PC-9 (cell line): ENCODE measurements around the gene PCDHGA1. TPM values are rescaled to one million over a fixed set of nuclear protein-coding genes. Genes with fewer than 3 reads are reported as not detected.

Source experiments
- BruUV-seq: library from RNA; stranded (reverse); fragments of 400-500 nt; replicated peaks from 2 replicates; lab custom pipeline; 2021; lab: Mats Ljungman, UMichigan
- CTCF ChIA-PET: fragments of 300-600 bp; sonication (Branson Sonifier 250); formaldehyde crosslinking; loops from one replicate; lab custom pipeline; 2022; ENCODE audit warnings: antibody characterized with exemption; lab: Charles Lee
- POLR2A ChIA-PET: fragments of 300-600 bp; sonication (Branson Sonifier 250); formaldehyde crosslinking; loops from one replicate; lab custom pipeline; 2022; ENCODE audit warnings: antibody characterized with exemption; ENCODE audit not compliant: unreplicated experiment; lab: Charles Lee
- DNase-seq, 2 experiments: peaks; one replicate each; pipeline versions ENCODE4 v3.0.0 to v3.0.0-alpha.2; 2015 to 2022; ENCODE audit warnings: mixed read lengths in 1 of 2
- H2AFZ ChIP-seq: fragments of 200-600 bp; sonication (generic); 2 replicates; pipeline ENCODE4 v1.8.1; 2017; ENCODE audit warnings: antibody characterized with exemption
- H3F3A ChIP-seq: fragments of 200-600 bp; sonication (generic); 2 replicates; pipeline ENCODE4 v1.8.1; 2017; ENCODE audit warnings: antibody characterized with exemption, mild to moderate bottlenecking, low read depth; ENCODE audit not compliant: insufficient read depth
- H3K27ac ChIP-seq: fragments of 200-600 bp; sonication (generic); 2 replicates; pipeline ENCODE4 v1.6.1; 2016; ENCODE audit warnings: mixed run types
- H3K27me3 ChIP-seq: fragments of 200-600 bp; sonication (generic); 2 replicates; pipeline ENCODE4 v1.6.1; 2016; ENCODE audit warnings: low read depth, mixed run types; ENCODE audit not compliant: insufficient read depth
- H3K36me3 ChIP-seq: fragments of 200-600 bp; sonication (generic); 2 replicates; pipeline ENCODE4 v1.6.1; 2016; ENCODE audit warnings: low read depth, mixed run types
- H3K4me1 ChIP-seq: fragments of 200-600 bp; sonication (generic); replicated peaks from 2 replicates; pipeline ENCODE4 v1.6.1; 2016; ENCODE audit warnings: mixed run types; ENCODE audit not compliant: insufficient read depth
- H3K4me2 ChIP-seq: fragments of 200-600 bp; sonication (generic); 2 replicates; pipeline ENCODE4 v1.6.1; 2017; ENCODE audit warnings: mixed run types
- H3K4me3 ChIP-seq: fragments of 200-600 bp; sonication (generic); 2 replicates; pipeline ENCODE4 v1.6.1; 2016; ENCODE audit warnings: mixed run types
- H3K79me2 ChIP-seq: fragments of 200-600 bp; sonication (generic); 2 replicates; pipeline ENCODE4 v1.6.1; 2017; ENCODE audit warnings: low read depth, mixed run types
- H3K9me2 ChIP-seq: fragments of 200-600 bp; sonication (generic); 2 replicates; pipeline ENCODE4 v1.8.1; 2017; ENCODE audit warnings: mild to moderate bottlenecking; ENCODE audit not compliant: insufficient read depth
- H3K9me3 ChIP-seq: fragments of 200-600 bp; sonication (generic); 2 replicates; pipeline ENCODE4 v1.8.1; 2016; ENCODE audit warnings: low read depth; ENCODE audit not compliant: insufficient read depth
- H4K20me1 ChIP-seq: fragments of 200-600 bp; sonication (generic); 2 replicates; pipeline ENCODE4 v1.8.1; 2017; ENCODE audit not compliant: insufficient read depth
- EZH2 ChIP-seq: fragments of 200-600 bp; sonication (generic); IDR thresholded peaks from 2 replicates; pipeline ENCODE4 v1.8.0; 2017; ENCODE audit warnings: antibody characterized with exemption, low read depth
- intact Hi-C: fragments of 100-400 bp; cut with micrococcal nuclease; formaldehyde crosslinking; loops from one replicate; pipeline ENCODE4 v1.10.0; 2022; ENCODE audit not compliant: unreplicated experiment
- total RNA-seq: library from RNA; stranded (reverse); gene quantifications from 2 replicates; pipeline ENCODE4 v1.2.3, GENCODE V29; 2021
- TF ChIP-seq, protein P1 (sequence below): fragments of 200-600 bp; sonication (generic); conservative IDR thresholded peaks from 2 replicates; pipeline ENCODE4 v1.6.1; 2017; ENCODE audit warnings: mixed run types, antibody characterized with exemption, mild to moderate bottlenecking, moderate library complexity

PCDHGA1 gene
- total RNA-seq, 1 experiment from 2014 or later = 0.07 TPM

DNA sequence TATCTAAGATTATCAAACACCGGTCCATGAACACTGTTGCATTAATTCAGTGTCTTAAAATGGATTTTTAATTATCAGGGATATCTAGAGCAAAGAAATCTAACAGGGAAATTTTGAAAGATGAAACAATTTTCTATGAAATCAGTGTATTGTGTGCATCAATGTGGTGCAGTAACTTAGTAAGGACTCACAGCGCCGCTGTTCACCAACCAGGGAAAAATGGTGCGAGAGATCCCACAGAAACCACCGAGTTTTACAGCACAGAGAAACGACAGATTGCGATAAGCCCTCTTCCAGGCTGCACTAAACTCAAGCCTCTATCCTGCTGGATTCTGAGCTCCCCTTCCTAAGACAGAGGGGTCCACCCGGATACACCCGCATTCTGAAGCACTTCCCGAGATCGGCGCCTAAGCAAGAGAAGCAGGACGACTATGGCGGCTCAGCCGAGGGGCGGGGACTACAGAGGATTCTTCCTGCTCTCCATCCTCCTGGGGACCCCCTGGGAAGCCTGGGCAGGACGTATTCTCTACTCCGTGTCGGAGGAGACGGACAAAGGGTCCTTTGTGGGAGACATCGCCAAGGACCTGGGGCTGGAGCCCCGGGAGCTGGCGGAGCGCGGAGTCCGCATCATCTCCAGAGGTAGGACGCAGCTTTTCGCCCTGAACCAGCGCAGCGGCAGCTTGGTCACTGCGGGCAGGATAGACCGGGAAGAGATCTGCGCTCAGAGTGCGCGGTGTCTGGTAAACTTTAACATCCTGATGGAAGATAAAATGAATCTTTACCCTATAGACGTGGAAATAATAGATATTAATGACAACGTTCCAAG is 52.4 kb downstream of the PCDHGA1 start, which contains the start of gene PCDHGA7:
Gene PCDHGA7, plus strand, starts transcription at position 274 of the 826 bp plus-strand sequence. Its CDS starts 158 bp downstream, at position 432.
- Histone ChIP-seq H3K27me3 (peaks cover 49% of the 10 kb centered on the region), H3K4me2 (no peak within 1 kb of the TSS), H4K20me1 (no peaks in the 10 kb centered on the region), H3K4me3 (no peak within 1 kb of the TSS), H3K9me2 (no peaks in the 10 kb centered on the region), H3K27ac (no peak within 1 kb of the TSS), H3F3A (no peaks in the 10 kb centered on the region), H3K79me2 (no peaks in the 10 kb centered on the region), H2AFZ (no peak within 1 kb of the TSS), H3K36me3 (no peaks in the 10 kb centered on the region), H3K4me1 (no peaks in the 10 kb centered on the region), H3K9me3 (no peaks in the 10 kb centered on the region)
- TF ChIP-seq, protein P1, sequence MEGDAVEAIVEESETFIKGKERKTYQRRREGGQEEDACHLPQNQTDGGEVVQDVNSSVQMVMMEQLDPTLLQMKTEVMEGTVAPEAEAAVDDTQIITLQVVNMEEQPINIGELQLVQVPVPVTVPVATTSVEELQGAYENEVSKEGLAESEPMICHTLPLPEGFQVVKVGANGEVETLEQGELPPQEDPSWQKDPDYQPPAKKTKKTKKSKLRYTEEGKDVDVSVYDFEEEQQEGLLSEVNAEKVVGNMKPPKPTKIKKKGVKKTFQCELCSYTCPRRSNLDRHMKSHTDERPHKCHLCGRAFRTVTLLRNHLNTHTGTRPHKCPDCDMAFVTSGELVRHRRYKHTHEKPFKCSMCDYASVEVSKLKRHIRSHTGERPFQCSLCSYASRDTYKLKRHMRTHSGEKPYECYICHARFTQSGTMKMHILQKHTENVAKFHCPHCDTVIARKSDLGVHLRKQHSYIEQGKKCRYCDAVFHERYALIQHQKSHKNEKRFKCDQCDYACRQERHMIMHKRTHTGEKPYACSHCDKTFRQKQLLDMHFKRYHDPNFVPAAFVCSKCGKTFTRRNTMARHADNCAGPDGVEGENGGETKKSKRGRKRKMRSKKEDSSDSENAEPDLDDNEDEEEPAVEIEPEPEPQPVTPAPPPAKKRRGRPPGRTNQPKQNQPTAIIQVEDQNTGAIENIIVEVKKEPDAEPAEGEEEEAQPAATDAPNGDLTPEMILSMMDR = no peak
- TF ChIP-seq EZH2 = no peak
- BruUV-seq = no TSS peak
- POLR2A ChIA-PET = no interaction called here
- CTCF ChIA-PET = no interaction called here
- no peak for DNase-seq
- intact Hi-C loops = no loop called here

DNA sequence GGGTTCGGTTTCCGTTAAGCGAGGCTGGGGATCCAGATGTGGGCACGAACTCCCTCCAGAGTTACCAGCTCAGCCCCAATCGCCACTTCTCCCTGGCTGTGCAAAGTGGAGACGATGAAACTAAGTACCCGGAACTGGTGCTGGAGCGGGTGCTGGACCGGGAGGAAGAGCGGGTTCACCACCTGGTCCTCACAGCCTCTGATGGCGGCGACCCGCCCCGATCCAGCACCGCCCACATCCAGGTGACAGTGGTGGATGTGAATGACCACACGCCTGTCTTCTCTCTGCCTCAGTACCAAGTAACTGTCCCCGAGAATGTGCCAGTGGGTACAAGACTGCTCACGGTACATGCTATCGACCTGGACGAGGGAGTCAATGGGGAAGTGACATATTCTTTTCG is 53.0 kb downstream of the PCDHGA1 start:
- Histone ChIP-seq H3K4me3 (no peak overlapping the region), H3K4me1 (no peaks in the 10 kb centered on the region), H3K4me2 (no peak overlapping the region), H3K27ac (no peak overlapping the region), H3K27me3 (peaks cover 51% of the 10 kb centered on the region), H3F3A (no peaks in the 10 kb centered on the region), H3K79me2 (no peaks in the 10 kb centered on the region), H3K9me2 (no peaks in the 10 kb centered on the region), H4K20me1 (no peaks in the 10 kb centered on the region), H3K9me3 (no peaks in the 10 kb centered on the region), H2AFZ (no peak overlapping the region), H3K36me3 (no peaks in the 10 kb centered on the region)
- ChIA-PET POLR2A (interaction anchor here (0.6 kb wide), 1 partner anchor 135 kb away, joined by 3 read pairs; no protein-coding TSS in a partner anchor), CTCF (no interaction called here)
- no peak for DNase-seq
- BruUV-seq = no TSS peak
- intact Hi-C loops = no loop called here
- TF ChIP-seq, protein P1 = no peak
- no peak for TF ChIP-seq EZH2

DNA sequence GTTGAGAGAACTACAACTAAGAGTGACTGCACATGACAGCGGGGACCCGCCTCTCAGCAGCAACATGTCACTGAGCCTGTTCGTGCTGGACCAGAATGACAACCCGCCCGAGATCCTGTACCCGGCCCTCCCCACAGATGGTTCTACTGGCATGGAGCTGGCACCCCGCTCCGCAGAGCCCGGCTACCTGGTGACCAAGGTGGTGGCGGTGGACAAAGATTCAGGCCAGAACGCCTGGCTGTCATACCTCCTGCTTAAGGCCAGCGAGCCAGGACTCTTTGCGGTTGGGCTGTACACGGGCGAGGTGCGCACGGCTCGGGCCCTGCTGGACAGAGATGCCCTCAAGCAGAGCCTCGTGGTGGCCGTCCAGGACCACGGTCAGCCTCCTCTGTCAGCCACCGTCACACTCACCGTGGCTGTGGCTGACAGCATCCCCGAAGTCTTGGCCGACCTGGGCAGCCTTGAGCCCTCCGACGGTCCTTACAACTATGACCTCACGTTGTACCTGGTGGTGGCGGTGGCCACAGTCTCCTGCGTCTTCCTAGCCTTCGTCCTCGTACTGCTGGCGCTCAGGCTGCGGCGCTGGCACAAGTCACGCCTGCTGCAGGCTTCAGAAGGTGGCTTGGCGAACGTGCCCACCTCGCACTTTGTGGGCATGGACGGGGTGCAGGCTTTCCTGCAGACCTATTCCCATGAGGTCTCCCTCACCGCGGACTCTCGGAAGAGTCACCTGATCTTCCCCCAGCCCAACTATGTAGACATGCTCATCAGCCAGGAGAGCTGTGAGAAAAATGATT is 54.4 kb downstream of the PCDHGA1 start:
- Histone ChIP-seq H3K9me3 (no peaks in the 10 kb centered on the region), H3K9me2 (no peaks in the 10 kb centered on the region), H3K79me2 (no peaks in the 10 kb centered on the region), H3K4me2 (no peak overlapping the region), H4K20me1 (no peaks in the 10 kb centered on the region), H2AFZ (no peak overlapping the region; the same call in 1 of the 2 replicates), H3K4me1 (no peaks in the 10 kb centered on the region), H3K27me3 (peaks cover 54% of the 10 kb centered on the region), H3F3A (no peaks in the 10 kb centered on the region), H3K4me3 (no peak overlapping the region), H3K27ac (no peak overlapping the region), H3K36me3 (no peaks in the 10 kb centered on the region)
- no peak for TF ChIP-seq EZH2
- TF ChIP-seq, protein P1 = no peak
- intact Hi-C loops = no loop called here
- no TSS peak for BruUV-seq
- ChIA-PET POLR2A (no interaction called here), CTCF (no interaction called here)
- no peak for DNase-seq
